ENCODE data around the gene TECPR2. TPM values are rescaled to one million over a fixed set of nuclear protein-coding genes. Genes with fewer than 3 reads are reported as not detected.

The TECPR2 gene
- total and polyA plus RNA-seq, 10 of the 15 experiments (the other 5 are each of a cell fraction or from before 2014, with no cell fraction given) = 0.15 to 10.0 (median 3.0) TPM

GRCh38 chr14:102318781-102319276 is 43.9 kb upstream of the TECPR2 start:
- Histone ChIP-seq H3K27me3 (replicated peaks in 1 of 2; ENCODE audit: control insufficient read depth in 2 of 2, insufficient read depth in 2 of 2, low read length in 1 of 2) (no peaks in the 10 kb centered on the region), H3K79me2 (ENCODE audit: control insufficient read depth, insufficient read depth, low read length) (peaks cover 14% of the 10 kb centered on the region), H3K9ac (ENCODE audit: control insufficient read depth, insufficient read depth, low read length) (peak overlapping the region; percentile 88), H2AFZ (ENCODE audit: control insufficient read depth, low read depth, low read length) (peak overlapping the region; percentile 95), H3K4me2 (ENCODE audit: control insufficient read depth, insufficient read depth) (peak overlapping the region; percentile 65), H4K20me1 (ENCODE audit: control insufficient read depth, insufficient read depth) (no peaks in the 10 kb centered on the region), H3K9me3 (replicated peaks; ENCODE audit: control insufficient read depth, insufficient read depth, low read length) (no peaks in the 10 kb centered on the region), H3K36me3 (ENCODE audit: control insufficient read depth in 2 of 2, insufficient read depth in 2 of 2, low read length in 1 of 2) (no peaks in the 10 kb centered on the region), H3K27ac (ENCODE audit: control insufficient read depth, insufficient read depth) (peak overlapping the region; percentile 72), H3K4me1 (ENCODE audit: control insufficient read depth, insufficient read depth, low read length) (peaks cover 24% of the 10 kb centered on the region), H3K4me3 (peak overlapping the region; percentile 92)
- TF ChIP-seq ZNF24 (IDR thresholded peaks at IDR 0.05) (peak; percentile 96), ESRRA (IDR thresholded peaks at IDR 0.05; ENCODE audit: low read length) (no peak)
- in situ Hi-C loops (cut with MboI) = loop anchor here (5.0 to 25.0 kb wide), 2 partner anchors 357 to 557 kb away; partner anchors contain the start of genes DYNC1H1 and PPP2R5C
- ATAC-seq (no peak), FAIRE-seq (no peak), DNase-seq (ENCODE audit: low read depth, low spot score) (no peak)
- no TSS peak for BruUV-seq (replicated peaks)
- RAD21 ChIA-PET (ENCODE audit: unreplicated experiment) = interaction anchor here (1.2 to 1.6 kb wide), 2 partner anchors 43 to 326 kb away, joined by 3 read pairs; no protein-coding TSS in a partner anchor
- CTCF ChIA-PET = interaction anchor here (1.0 to 3.4 kb wide), 7 partner anchors 14 to 270 kb away, joined by 3 to 14 read pairs (median 5); partner anchors contain the start of genes ANKRD9, CINP, MOK and TECPR2
- SMC1A ChIA-PET (ENCODE audit: uncharacterized antibody, unreplicated experiment) = interaction anchor here (1.4 to 2.4 kb wide), 2 partner anchors 352 to 356 kb away, joined by 3 to 7 read pairs; no protein-coding TSS in a partner anchor
- intact Hi-C loops (cut with micrococcal nuclease; ENCODE audit: unreplicated experiment) = loop anchor here (5.0 to 10.0 kb wide), 4 partner anchors 198 to 614 kb away; partner anchors contain the start of gene HSP90AA1
- POLR2A ChIA-PET = interaction anchor here (0.8 kb wide), 1 partner anchor 44 kb away, joined by 6 read pairs; the partner anchor contains the start of genes CINP and TECPR2
- 62% methylated on average over 15 of the region's 15 CpGs for WGBS (ENCODE audit: insufficient coverage, insufficient replicate concordance, low lambda C conversion rate, missing lambda C conversion rate)

- ChIA-PET RAD21 (ENCODE audit: unreplicated experiment) (interaction anchor here (1.2 to 1.6 kb wide), 3 partner anchors 15 to 327 kb away, joined by 3 read pairs; partner anchors contain the start of gene MOK), SMC1A (ENCODE audit: uncharacterized antibody, unreplicated experiment) (interaction anchor here (1.4 kb wide), 1 partner anchor 352 kb away, joined by 3 read pairs; no protein-coding TSS in a partner anchor), POLR2A (interaction anchor here (0.8 kb wide), 2 partner anchors 43 to 223 kb away, joined by 3 to 6 read pairs; partner anchors contain the start of genes CINP and TECPR2), CTCF (interaction anchor here (1.0 to 3.4 kb wide), 7 partner anchors 14 to 271 kb away, joined by 3 to 14 read pairs (median 5); partner anchors contain the start of genes CINP, MOK and TECPR2)
- intact Hi-C loops (cut with micrococcal nuclease; ENCODE audit: unreplicated experiment) (loop anchor here (5.0 to 10.0 kb wide), 4 partner anchors 198 to 615 kb away; partner anchors contain the start of gene HSP90AA1), in situ Hi-C loops (cut with MboI) (loop anchor here (5.0 to 25.0 kb wide), 2 partner anchors 357 to 557 kb away; partner anchors contain the start of genes DYNC1H1 and PPP2R5C)
- BruUV-seq (replicated peaks) = no TSS peak
- no peak for DNase-seq (ENCODE audit: low read depth, low spot score)
- H3K4me2 ChIP-seq (ENCODE audit: control insufficient read depth, insufficient read depth) = peak within 1 kb of the TSS; percentile 95
- no peaks in the 10 kb centered on the region for H3K9me3 ChIP-seq (replicated peaks; ENCODE audit: control insufficient read depth, insufficient read depth, low read length)
- H4K20me1 ChIP-seq (ENCODE audit: control insufficient read depth, insufficient read depth) = no peaks in the 10 kb centered on the region
- no peaks in the 10 kb centered on the region for H3K27me3 ChIP-seq (replicated peaks in 1 of 2; ENCODE audit: control insufficient read depth in 2 of 2, insufficient read depth in 2 of 2, low read length in 1 of 2)
- no peak for FAIRE-seq
- peak; percentile 59 for ATAC-seq
- peaks cover 22% of the 10 kb centered on the region for H3K4me1 ChIP-seq (ENCODE audit: control insufficient read depth, insufficient read depth, low read length)
- peak within 1 kb of the TSS; percentile 72 for H3K27ac ChIP-seq (ENCODE audit: control insufficient read depth, insufficient read depth)
- WGBS (ENCODE audit: insufficient coverage, insufficient replicate concordance, low lambda C conversion rate, missing lambda C conversion rate) = 1% methylated on average over 55 of the region's 71 CpGs
- H3K9ac ChIP-seq (ENCODE audit: control insufficient read depth, insufficient read depth, low read length) = peak within 1 kb of the TSS; percentile 88
- peak within 1 kb of the TSS; percentile 95 for H2AFZ ChIP-seq (ENCODE audit: control insufficient read depth, low read depth, low read length)
- no peaks in the 10 kb centered on the region for H3K36me3 ChIP-seq (ENCODE audit: control insufficient read depth in 2 of 2, insufficient read depth in 2 of 2, low read length in 1 of 2)
- H3K4me3 ChIP-seq = peak within 1 kb of the TSS; percentile 97
- peaks cover 14% of the 10 kb centered on the region for H3K79me2 ChIP-seq (ENCODE audit: control insufficient read depth, insufficient read depth, low read length)
- TF ChIP-seq RBBP5 (conservative IDR thresholded peaks at IDR 0.05) (no peak), EP300 (IDR thresholded peaks at IDR 0.05; ENCODE audit: borderline replicate concordance in 1 of 2, control insufficient read depth in 1 of 2, low read depth in 2 of 2, low read length in 2 of 2) (peak in 1 of 2 experiments; percentile 36; a peak in 1 of 4 replicates), BCL3 (IDR thresholded peaks at IDR 0.05; ENCODE audit: borderline replicate concordance, insufficient read depth, low read depth, low read length, poor library complexity, severe bottlenecking) (no peak), HDAC2 (IDR thresholded peaks at IDR 0.05) (no peak), CTCF (IDR thresholded peaks at IDR 0.05 in 2 of 3, conservative IDR thresholded peaks at IDR 0.05 in 1 of 3; ENCODE audit: control insufficient read depth in 2 of 3, extremely low read depth in 1 of 3, insufficient read depth in 1 of 3, low read depth in 3 of 3, low read length in 3 of 3) (no peak), SREBF2 (IDR thresholded peaks at IDR 0.05; ENCODE audit: low read length) (no peak), NR2F1 (conservative IDR thresholded peaks at IDR 0.05) (peak; percentile 58), MYB (IDR thresholded peaks at IDR 0.05; ENCODE audit: borderline replicate concordance, low read depth, low read length) (no peak), ZZZ3 (IDR thresholded peaks at IDR 0.05; ENCODE audit: control insufficient read depth, insufficient read length, low read depth) (no peak)
Observed at GRCh38 chr14:102319351-102320032, 43.2 kb upstream of the TECPR2 start, which contains the start of gene ZNF839. TSS of gene ZNF839 (plus strand) at chr14:102319746. CDS start at chr14:102319766, 20 bp downstream.

All from GM12878 (cell line).